K562 (cell line): ENCODE data around the gene POLA1. TPM values are rescaled to one million over a fixed set of nuclear protein-coding genes. Genes with fewer than 3 reads are reported as not detected.

Experiments used
- ATAC-seq: fragments of 200-7000 bp; cut with Tn5 transposase; 3 replicates; pipeline ENCODE4 v1.9.1; 2020; ENCODE audit warnings: moderate library complexity
- BruUV-seq: library from RNA; stranded (reverse); fragments of 400-500 nt; replicated peaks from 2 replicates; lab custom pipeline; 2021; lab: Mats Ljungman, UMichigan
- CTCF ChIA-PET: fragments of 300-600 bp; formaldehyde crosslinking; extraction: SDS; loops from one replicate; lab custom pipeline; 2021; ENCODE audit warnings: low intra/inter-chr PET ratio; lab: Yijun Ruan, JAX
- POLR2A ChIA-PET: fragments of 300-600, 350-650 bp; sonication (Branson Sonifier 250); formaldehyde crosslinking; extraction: SDS; loops from one replicate; lab custom pipeline; 2021; ENCODE audit warnings: antibody characterized with exemption, inconsistent platforms; lab: Yijun Ruan, JAX
- DNase-seq, 4 experiments: peaks; one replicate each; pipeline versions ENCODE4 v3.0.0 to v3.0.0-alpha.2; 2011 to 2018; ENCODE audit warnings: low spot score in 3 of 4, mixed read lengths in 3 of 4; ENCODE audit errors: extremely low read depth in 1 of 4
- FAIRE-seq: peaks from 2 replicates; lab custom pipeline; 2011; peaks lifted over from hg19 to GRCh38; lab: Jason Lieb, UNC
- H2AFZ ChIP-seq: 2 replicates; pipeline ENCODE4 v1.6.0; 2011; ENCODE audit warnings: low read depth, low read length, control low read depth, inconsistent platforms
- H3K27ac ChIP-seq: fragments of 200-600 bp; 3 replicates; pipeline ENCODE4 v1.8.0; 2011; ENCODE audit warnings: low read depth, mild to moderate bottlenecking, control low read depth, inconsistent platforms, low read length, moderate library complexity, mixed read lengths; ENCODE audit errors: extremely low read depth
- H3K27me3 ChIP-seq, 2 experiments: fragments of 300-600 bp in 1 of 2; 2 replicates in 1 of 2; 3 replicates in 1 of 2; pipeline versions ENCODE4 v1.6.0 to v1.8.0; 2011; ENCODE audit warnings: inconsistent platforms in 2 of 2, low read length in 2 of 2, mild to moderate bottlenecking in 1 of 2, mixed read lengths in 1 of 2, moderate library complexity in 1 of 2; ENCODE audit not compliant: control insufficient read depth in 2 of 2, insufficient read depth in 2 of 2
- H3K36me3 ChIP-seq: fragments of 300-600 bp; 3 replicates; pipeline ENCODE4 v1.8.0; 2011; ENCODE audit warnings: mild to moderate bottlenecking, low read length, inconsistent platforms; ENCODE audit not compliant: control insufficient read depth, insufficient read depth
- H3K4me1 ChIP-seq, 2 experiments: fragments of 200-600 bp in 1 of 2; replicated peaks in 1 of 2; 2 replicates in 1 of 2; 3 replicates in 1 of 2; pipeline versions ENCODE4 v1.5.1 to v1.8.0; 2011; ENCODE audit warnings: inconsistent platforms in 2 of 2, low read length in 2 of 2, mild to moderate bottlenecking in 1 of 2, mixed read lengths in 1 of 2, moderate library complexity in 1 of 2; ENCODE audit not compliant: control insufficient read depth in 2 of 2, insufficient read depth in 2 of 2
- H3K4me2 ChIP-seq: 2 replicates; pipeline ENCODE4 v1.6.1; 2011; ENCODE audit warnings: low read length, control low read depth, inconsistent platforms, mixed read lengths; ENCODE audit not compliant: insufficient read depth
- H3K4me3 ChIP-seq: fragments of 200-600 bp; sonication (generic), shearing (Covaris generic); 2 replicates; pipeline ENCODE4 v1.5.1; 2016; ENCODE audit warnings: control low read depth, inconsistent platforms
- H3K79me2 ChIP-seq: fragments of 200-600 bp; 3 replicates; pipeline ENCODE4 v1.8.0; 2011; ENCODE audit warnings: low read length, inconsistent platforms; ENCODE audit not compliant: control insufficient read depth, insufficient read depth
- H3K9ac ChIP-seq, 2 experiments: 2 replicates each; pipeline versions ENCODE4 v1.6.0 to v1.6.1; 2011; ENCODE audit warnings: low read depth in 2 of 2, low read length in 2 of 2, control low read depth in 1 of 2, inconsistent platforms in 1 of 2, mild to moderate bottlenecking in 1 of 2, mixed read lengths in 1 of 2; ENCODE audit not compliant: insufficient read depth in 1 of 2
- H3K9me1 ChIP-seq: one replicate; pipeline ENCODE4 v1.6.0; 2011; ENCODE audit warnings: inconsistent platforms, mild to moderate bottlenecking, low read length, moderate library complexity; ENCODE audit not compliant: control insufficient read depth, insufficient read depth
- H3K9me3 ChIP-seq: replicated peaks from 2 replicates; pipeline ENCODE4 v1.5.1; 2011; ENCODE audit warnings: low read depth, low read length, inconsistent platforms; ENCODE audit not compliant: control insufficient read depth, insufficient read depth
- H4K20me1 ChIP-seq: replicated peaks from 2 replicates; pipeline ENCODE4 v1.6.1; 2011; ENCODE audit warnings: low read length, inconsistent platforms, mixed read lengths; ENCODE audit not compliant: control insufficient read depth, insufficient read depth
- BMI1 ChIP-seq: fragments of 150-350 bp; IDR thresholded peaks from 2 replicates; pipeline ENCODE4 v1.6.1; 2014; ENCODE audit warnings: low read length
- ELF1 ChIP-seq: fragments of 200-800 bp; sonication (Bioruptor generic); IDR thresholded peaks from 2 replicates; pipeline ENCODE4 v1.6.1; 2016; ENCODE audit warnings: missing genetic modification characterization, missing compliant biosample characterization
- GATA2 ChIP-seq: sonication (generic); formaldehyde crosslinking; IDR thresholded peaks from 2 replicates; pipeline ENCODE4 v1.4.0; 2020; ENCODE audit warnings: mild to moderate bottlenecking, missing genetic modification reagents
- IRF2 ChIP-seq: sonication (generic); formaldehyde crosslinking; IDR thresholded peaks from 2 replicates; pipeline ENCODE4 v1.8.1; 2022; ENCODE audit warnings: mild to moderate bottlenecking, missing genetic modification reagents
- JUN ChIP-seq, 2 experiments: sonication (generic) in 1 of 2; formaldehyde crosslinking in 1 of 2; IDR thresholded peaks; 2 replicates each; pipeline versions ENCODE4 v1.6.1 to v1.8.0; 2012 to 2022; ENCODE audit warnings: borderline replicate concordance in 2 of 2, mild to moderate bottlenecking in 2 of 2, improper control_type of control experiment in 1 of 2, low read depth in 1 of 2, low read length in 1 of 2, missing genetic modification reagents in 1 of 2
- KLF13 ChIP-seq: fragments of 450-650 bp; IDR thresholded peaks from 2 replicates; pipeline ENCODE4 v1.6.1; 2016; ENCODE audit warnings: missing genetic modification characterization, low read depth, mild to moderate bottlenecking, missing compliant biosample characterization, moderate library complexity, borderline replicate concordance
- LARP7 ChIP-seq: fragments of 450-650 bp; IDR thresholded peaks from 2 replicates; pipeline ENCODE4 v1.6.1; 2016
- NCOA4 ChIP-seq: fragments of 450-650 bp; IDR thresholded peaks from 2 replicates; pipeline ENCODE4 v1.6.1; 2018; ENCODE audit warnings: mild to moderate bottlenecking; ENCODE audit not compliant: partially characterized antibody
- NFE2L1 ChIP-seq: fragments of 450-650 bp; IDR thresholded peaks from 2 replicates; pipeline ENCODE4 v1.6.1; 2016; ENCODE audit warnings: missing genetic modification characterization, low read depth, mild to moderate bottlenecking, missing compliant biosample characterization, moderate library complexity, borderline replicate concordance
- NR4A1 ChIP-seq, 2 experiments: fragments of 250-450 bp in 1 of 2; fragments of 450-650 bp in 1 of 2; sonication (Bioruptor Pico) in 1 of 2; IDR thresholded peaks; 2 replicates each; pipeline versions ENCODE4 v1.4.0 to v1.6.1; 2016 to 2020; ENCODE audit warnings: mild to moderate bottlenecking in 2 of 2, missing compliant biosample characterization in 1 of 2, missing genetic modification characterization in 1 of 2, moderate library complexity in 1 of 2
- PHB ChIP-seq: fragments of 250-450 bp; sonication (Bioruptor Pico); IDR thresholded peaks from 2 replicates; pipeline ENCODE4 v1.5.0; 2021
- TBP ChIP-seq: optimal IDR thresholded peaks from 2 replicates; pipeline ENCODE3; 2011; ENCODE audit warnings: low read depth, low read length, improper control_type of control experiment
- YY1 ChIP-seq, 3 experiments: IDR thresholded peaks; 2 replicates each; pipeline ENCODE4 v1.6.1; 2011; ENCODE audit warnings: low read length in 2 of 3, mild to moderate bottlenecking in 2 of 3, moderate library complexity in 2 of 3, borderline replicate concordance in 1 of 3, control low read depth in 1 of 3, low read depth in 1 of 3; ENCODE audit not compliant: insufficient read depth in 3 of 3, insufficient replicate concordance in 2 of 3, control insufficient read depth in 1 of 3, insufficient read length in 1 of 3; ENCODE audit errors: extremely low read depth in 1 of 3
- ZFPM2 ChIP-seq: fragments of 250-450 bp; sonication (Bioruptor Pico); IDR thresholded peaks from 2 replicates; pipeline ENCODE4 v1.5.1; 2022; ENCODE audit warnings: mild to moderate bottlenecking
- ZNF212 ChIP-seq: fragments of 450-650 bp; formaldehyde crosslinking; IDR thresholded peaks from 2 replicates; pipeline ENCODE4 v1.4.0; 2020; ENCODE audit warnings: mild to moderate bottlenecking
- ZNF444 ChIP-seq: fragments of 250-450 bp; sonication (Bioruptor Pico); IDR thresholded peaks from 2 replicates; pipeline ENCODE4 v1.4.0; 2020; ENCODE audit warnings: mild to moderate bottlenecking, moderate library complexity
- WGBS: fragments of 100-300 bp; shearing (Covaris generic); methylation state at CpG from one replicate; pipeline ENCODE4 v1.1.6; 2016; ENCODE audit warnings: low coverage, mixed read lengths; ENCODE audit not compliant: insufficient coverage; ENCODE audit errors: missing lambda C conversion rate; 5-methylcytosine and 5-hydroxymethylcytosine counted together
- in situ Hi-C: fragments of 300-500 bp; cut with MboI; formaldehyde crosslinking; loops from 4 replicates; pipeline ENCODE4 v1.15.0; 2018; ENCODE audit warnings: inconsistent platforms, mixed read lengths
- intact Hi-C: fragments of 100-400 bp; cut with micrococcal nuclease; formaldehyde crosslinking; loops from 2 replicates; pipeline ENCODE4 v1.14.2; 2022
- polyA plus RNA-seq, 8 experiments: library from polyadenylated mRNA; depleted of rRNA in 4 of 8; stranded (reverse) in 5 of 8; unstranded in 3 of 8; fragments of >200 nt; fragmentation: Nextera tagmentation in 2 of 8; fragmentation: Illumina TruSeq in 1 of 8; extraction: Ambion mirVana in 2 of 8; extraction: Trizol in 1 of 8; gene quantifications; 2 replicates each; pipeline versions ENCODE4 v1.2.1 to v1.2.3, GENCODE V29; 2011 to 2014; ENCODE audit warnings: inconsistent platforms in 1 of 8, missing spikeins in 1 of 8
- total RNA-seq, 7 experiments: library from RNA; depleted of rRNA in 6 of 7; stranded (reverse); fragments of >200 nt in 6 of 7; fragmentation: Illumina TruSeq in 2 of 7; extraction: Trizol in 2 of 7; gene quantifications; 2 replicates each; pipeline versions ENCODE4 v1.2.1 to v1.2.3, GENCODE V29; 2011 to 2021; ENCODE audit warnings: low replicate concordance in 1 of 7
- TF ChIP-seq, protein P1 (sequence below): fragments of 250-450 bp; sonication (Bioruptor Pico); IDR thresholded peaks from 2 replicates; pipeline ENCODE4 v1.8.0; 2021; ENCODE audit warnings: moderate library complexity, mild to moderate bottlenecking, inconsistent platforms
- TF ChIP-seq, protein P2 (sequence below): sonication (generic); formaldehyde crosslinking; IDR thresholded peaks from 2 replicates; pipeline ENCODE4 v1.9.0; 2022; ENCODE audit warnings: mild to moderate bottlenecking, missing genetic modification reagents
- TF ChIP-seq, protein P3 (sequence below): fragments of 250-450 bp; sonication (Bioruptor Pico); IDR thresholded peaks from 2 replicates; pipeline ENCODE4 v1.8.0; 2022; ENCODE audit warnings: moderate library complexity, mild to moderate bottlenecking, inconsistent platforms

Gene POLA1
- total and polyA plus RNA-seq, 9 of the 15 experiments (the other 6 are each of a cell fraction or from before 2014, with no cell fraction given), result 8.6 to 48.4 (median 27.4) TPM

DNA sequence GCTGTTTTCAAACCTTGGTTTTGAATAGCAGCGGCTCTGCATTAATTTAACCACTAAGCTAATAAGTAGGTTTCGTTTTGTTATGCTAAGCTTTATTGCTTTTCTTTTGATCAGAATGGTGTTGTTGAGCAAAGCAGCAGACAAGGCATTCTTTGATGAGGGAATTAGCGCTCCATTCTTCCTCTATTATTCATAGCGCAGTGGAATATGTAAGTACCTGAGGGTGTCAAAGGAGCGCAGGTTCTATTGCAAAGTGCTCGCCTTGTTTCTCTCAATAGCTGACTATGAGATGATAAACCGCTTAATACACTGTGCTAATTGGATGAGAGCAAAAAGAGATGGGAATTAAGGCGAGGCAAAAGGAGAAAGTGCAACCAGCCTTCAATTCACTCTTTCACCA is 305.8 kb downstream of the POLA1 start (continued):
- TF ChIP-seq PHB (CRISPR knock-in tag) (no peak), NFE2L1 (tag) (no peak)

DNA sequence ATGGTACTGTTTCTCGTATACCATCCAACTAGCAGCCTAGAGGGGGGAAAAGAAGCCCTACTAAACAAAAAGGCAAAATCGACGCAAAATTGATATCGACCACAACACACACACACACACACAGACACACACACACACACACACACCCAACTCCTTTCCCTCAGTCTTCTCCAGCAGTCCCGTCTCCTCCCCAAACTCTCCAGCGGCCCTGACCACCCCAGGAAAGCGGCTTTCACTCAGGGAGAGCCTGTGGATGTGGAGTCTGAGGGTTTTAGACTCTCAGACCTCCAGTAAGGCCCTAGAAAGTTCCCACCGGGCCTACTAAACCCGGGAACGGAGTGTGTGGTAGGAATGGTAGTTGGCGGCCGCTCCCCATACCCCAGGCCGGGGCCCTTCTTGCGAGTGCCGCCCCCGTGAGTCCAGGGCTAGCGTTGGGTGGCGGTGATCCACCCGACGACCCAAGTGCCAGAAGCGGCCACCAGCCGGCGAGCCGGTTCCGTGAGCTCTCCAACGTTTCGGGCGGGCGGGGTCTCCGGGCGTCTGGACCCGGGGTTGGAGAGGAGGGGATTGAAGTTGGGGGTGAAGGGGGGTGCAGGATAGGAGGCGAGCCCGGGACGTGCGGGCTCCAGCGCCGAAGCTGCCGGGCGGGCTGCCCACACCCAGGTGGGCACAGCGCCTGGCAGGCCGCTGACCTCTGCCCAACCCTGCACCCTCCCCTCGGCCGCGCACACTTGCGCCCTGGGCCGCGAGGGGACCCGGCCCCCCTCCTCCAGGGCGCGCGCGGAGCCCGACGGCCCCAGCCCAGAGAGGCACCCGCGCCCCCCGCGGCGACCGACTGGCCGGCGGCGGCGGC is 308.3 kb downstream of the POLA1 start:
- H3K9me1 ChIP-seq, result no peaks in the 10 kb centered on the region
- no peaks in the 10 kb centered on the region for H4K20me1 ChIP-seq
- ChIA-PET CTCF (no interaction called here), POLR2A (no interaction called here)
- no TSS peak for BruUV-seq
- peaks cover 0 to 3% of the 10 kb centered on the region in 2 experiments; a peak in 2 of 5 replicates for H3K4me1 ChIP-seq
- H2AFZ ChIP-seq, result no peak overlapping the region
- in situ Hi-C loops, result no loop called here
- no peaks in the 10 kb centered on the region for H3K79me2 ChIP-seq
- WGBS, result 98% methylated on average over 14 of the region's 65 CpGs
- no peak overlapping the region for H3K4me2 ChIP-seq
- FAIRE-seq (no peak), ATAC-seq (no peak), DNase-seq (no peak)
- TF ChIP-seq ZNF212 (CRISPR knock-in tag), result no peak
- no peak for TF ChIP-seq TBP
- no peak for TF ChIP-seq BMI1
- TF ChIP-seq, protein P1, sequence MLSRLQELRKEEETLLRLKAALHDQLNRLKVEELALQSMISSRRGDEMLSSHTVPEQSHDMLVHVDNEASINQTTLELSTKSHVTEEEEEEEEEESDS (CRISPR knock-in tag), result no peak
- TF ChIP-seq, protein P2, sequence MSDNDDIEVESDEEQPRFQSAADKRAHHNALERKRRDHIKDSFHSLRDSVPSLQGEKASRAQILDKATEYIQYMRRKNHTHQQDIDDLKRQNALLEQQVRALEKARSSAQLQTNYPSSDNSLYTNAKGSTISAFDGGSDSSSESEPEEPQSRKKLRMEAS, result no peak
- TF ChIP-seq, protein P3, sequence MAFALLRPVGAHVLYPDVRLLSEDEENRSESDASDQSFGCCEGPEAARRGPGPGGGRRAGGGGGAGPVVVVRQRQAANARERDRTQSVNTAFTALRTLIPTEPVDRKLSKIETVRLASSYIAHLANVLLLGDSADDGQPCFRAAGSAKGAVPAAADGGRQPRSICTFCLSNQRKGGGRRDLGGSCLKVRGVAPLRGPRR (CRISPR knock-in tag), result no peak
- no peak for TF ChIP-seq NR4A1 (CRISPR knock-in tag; IDR thresholded peaks at IDR 0.05)
- TF ChIP-seq NR4A1 (tag; IDR thresholded peaks at IDR 0.05), result no peak
- no peak for TF ChIP-seq KLF13 (tag)
- TF ChIP-seq ZNF444, result no peak
- TF ChIP-seq ZFPM2 (CRISPR knock-in tag), result no peak
- no peak for TF ChIP-seq GATA2
- no peak for TF ChIP-seq IRF2 (CRISPR knock-in tag)
- no peak for TF ChIP-seq JUN (IDR thresholded peaks at IDR 0.05; ENCODE audit: borderline replicate concordance, low read depth, low read length)
- TF ChIP-seq JUN (CRISPR knock-in tag; IDR thresholded peaks at IDR 0.05; ENCODE audit: borderline replicate concordance), result no peak
- TF ChIP-seq YY1 (IDR thresholded peaks at IDR 0.05; ENCODE audit: borderline replicate concordance in 1 of 3, control insufficient read depth in 1 of 3, extremely low read depth in 1 of 3, insufficient read depth in 3 of 3, insufficient read length in 1 of 3, insufficient replicate concordance in 2 of 3, low read depth in 1 of 3, low read length in 2 of 3), result no peak
- TF ChIP-seq NCOA4, result no peak
- TF ChIP-seq ELF1 (tag), result no peak
- TF ChIP-seq LARP7, result no peak
- intact Hi-C loops, result no loop called here
- H3K4me3 ChIP-seq, result no peak overlapping the region
- no peak overlapping the region for H3K9ac ChIP-seq
- no peaks in the 10 kb centered on the region for H3K9me3 ChIP-seq
- H3K27ac ChIP-seq, result no peak overlapping the region
- H3K36me3 ChIP-seq, result peaks cover 2% of the 10 kb centered on the region; the same call in 1 of the 3 replicates
- peaks cover 0 to 5% of the 10 kb centered on the region in 2 experiments; a peak in 1 of 5 replicates for H3K27me3 ChIP-seq
